Naive thymus-derived CD4-positive, alpha-beta T cell (primary cell): ENCODE data around the gene CYP4A11. TPM values are rescaled to one million over a fixed set of nuclear protein-coding genes. Genes with fewer than 3 reads are reported as not detected.
"Not testable (repeated sequence)": the region's sequence is repeated elsewhere in the genome, so short reads cannot be mapped to it uniquely, and the experiment has no call there.

Experiments used
- ATAC-seq: fragments of 150-1000 bp; cut with Tn5 transposase; 2 replicates; pipeline ENCODE4 v1.10.0; 2021; ENCODE audit warnings: mild to moderate bottlenecking, moderate library complexity
- CTCF ChIA-PET: fragments of 350-600 bp; sonication (Branson Sonifier 250); formaldehyde crosslinking; loops from one replicate; lab custom pipeline; 2021; ENCODE audit warnings: antibody characterized with exemption; lab: Charles Lee
- POLR2A ChIA-PET: fragments of 350-600 bp; sonication (Branson Sonifier 250); formaldehyde crosslinking; loops from one replicate; lab custom pipeline; 2021; ENCODE audit warnings: antibody characterized with exemption, inconsistent platforms; lab: Charles Lee
- DNase-seq, 9 donors: peaks; one replicate each; pipeline versions ENCODE4 v3.0.0 to v3.0.0-alpha.2; 2020 to 2022; ENCODE audit warnings: mixed read lengths in 1 of 9
- H3K27ac ChIP-seq: one replicate; pipeline ENCODE4 v1.7.0; 2013; ENCODE audit warnings: mild to moderate bottlenecking, low read depth, low read length, moderate library complexity
- H3K27me3 ChIP-seq, 2 donors: one replicate each; pipeline ENCODE4 v1.7.0; 2013; ENCODE audit warnings: low read length in 2 of 2, mild to moderate bottlenecking in 2 of 2, moderate library complexity in 2 of 2; ENCODE audit not compliant: control insufficient read depth in 2 of 2, insufficient read depth in 2 of 2
- H3K36me3 ChIP-seq, 3 experiments: 1 replicate in 2 of 3; 2 replicates in 1 of 3; pipeline ENCODE4 v1.7.0; 2013; ENCODE audit warnings: low read length in 3 of 3, mild to moderate bottlenecking in 3 of 3, moderate library complexity in 1 of 3; ENCODE audit not compliant: insufficient read depth in 3 of 3, control insufficient read depth in 2 of 3
- H3K4me1 ChIP-seq, 2 donors: one replicate each; pipeline ENCODE4 v1.7.0; 2013; ENCODE audit warnings: low read length in 2 of 2, mild to moderate bottlenecking in 2 of 2, moderate library complexity in 1 of 2; ENCODE audit not compliant: control insufficient read depth in 2 of 2, insufficient read depth in 2 of 2
- H3K4me3 ChIP-seq: 2 replicates; pipeline ENCODE4 v1.7.0; 2013; ENCODE audit warnings: mild to moderate bottlenecking, low read length
- H3K9me3 ChIP-seq, 3 experiments: 1 replicate in 2 of 3; 2 replicates in 1 of 3; pipeline ENCODE4 v1.7.0; 2013; ENCODE audit warnings: low read length in 3 of 3; ENCODE audit not compliant: control insufficient read depth in 2 of 3
- H3K27ac Mint-ChIP-seq, 9 donors: one replicate each; pipeline ENCODE4 v1.8.0; 2020 to 2022; ENCODE audit warnings: mixed read lengths in 9 of 9, mild to moderate bottlenecking in 8 of 9, moderate library complexity in 5 of 9, inconsistent platforms in 2 of 9
- H3K27me3 Mint-ChIP-seq, 5 donors: one replicate each; pipeline ENCODE4 v1.8.0; 2021 to 2022; ENCODE audit warnings: mixed read lengths in 5 of 5, mild to moderate bottlenecking in 1 of 5
- H3K36me3 Mint-ChIP-seq, 5 donors: one replicate each; pipeline ENCODE4 v1.8.0; 2020 to 2022; ENCODE audit warnings: mixed read lengths in 5 of 5, mild to moderate bottlenecking in 3 of 5, inconsistent platforms in 1 of 5
- H3K4me1 Mint-ChIP-seq, 7 donors: one replicate each; pipeline ENCODE4 v1.8.0; 2020 to 2022; ENCODE audit warnings: mixed read lengths in 7 of 7, mild to moderate bottlenecking in 3 of 7, inconsistent platforms in 1 of 7
- H3K4me3 Mint-ChIP-seq, 10 donors: one replicate each; pipeline ENCODE4 v1.8.0; 2020 to 2022; ENCODE audit warnings: mild to moderate bottlenecking in 10 of 10, mixed read lengths in 10 of 10, moderate library complexity in 6 of 10, inconsistent platforms in 2 of 10
- H3K9me3 Mint-ChIP-seq, 11 donors: one replicate each; pipeline ENCODE4 v1.8.0; 2020 to 2022; ENCODE audit warnings: mixed read lengths in 11 of 11, mild to moderate bottlenecking in 4 of 11, inconsistent platforms in 1 of 11, moderate library complexity in 1 of 11
- intact Hi-C, 2 donors: fragments of 100-400 bp; cut with micrococcal nuclease; formaldehyde crosslinking; loops; one replicate each; pipeline ENCODE4 v1.15.1; 2023
- polyA plus RNA-seq, 2 donors: library from polyadenylated mRNA; unstranded; fragments of 300-500 nt; fragmentation: Illumina TruSeq; gene quantifications; one replicate each; pipeline ENCODE4 v1.2.3, GENCODE V29; 2021
- total RNA-seq, 6 experiments: library from RNA in 5 of 6; stranded (reverse) in 5 of 6; gene quantifications; 1 replicate in 5 of 6; 2 replicates in 1 of 6; pipeline ENCODE4 v1.2.3 and lab custom pipeline; 2021 to 2026

Gene CYP4A11
- total and polyA plus RNA-seq, 7 experiments from 2014 or later, result not detected

DNA sequence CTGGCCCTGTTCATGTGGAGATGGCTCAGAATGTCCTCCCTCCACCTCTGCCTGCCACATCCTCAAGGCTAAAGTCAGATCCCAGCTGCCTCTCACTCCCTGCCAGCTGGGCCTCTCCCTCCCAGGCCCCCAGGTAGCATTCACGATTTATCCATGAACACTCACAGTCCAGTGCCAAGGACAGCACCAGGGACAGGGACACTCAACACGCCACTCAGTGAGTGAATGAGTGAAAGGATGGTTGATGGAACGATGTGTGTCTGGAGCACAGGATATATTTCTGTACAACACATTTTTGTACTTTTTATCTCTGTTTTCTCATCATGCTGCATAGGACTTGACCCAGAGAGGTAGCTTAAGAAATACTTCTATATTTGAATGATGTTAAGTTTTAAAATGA is 10.1 kb downstream of the CYP4A11 start:
- Histone ChIP-seq H3K27ac (no peak overlapping the region), H3K4me3 (no peak overlapping the region), H3K4me1 (no peaks in the 10 kb centered on the region), H3K9me3 (no peaks in the 10 kb centered on the region), H3K36me3 (no peaks in the 10 kb centered on the region), H3K27me3 (no peaks in the 10 kb centered on the region)
- intact Hi-C loops, result no loop called here
- H3K36me3 Mint-ChIP-seq, result no peaks in the 10 kb centered on the region
- DNase-seq (no peak), ATAC-seq (no peak)
- H3K27ac Mint-ChIP-seq, result no peak overlapping the region
- ChIA-PET CTCF (no interaction called here), POLR2A (no interaction called here)
- H3K4me3 Mint-ChIP-seq, result no peak overlapping the region
- peaks cover 0 to 38% (median 33%) of the 10 kb centered on the region in 5 donors for H3K27me3 Mint-ChIP-seq
- peaks cover 0 to 4% (median 0%) of the 10 kb centered on the region in 11 donors for H3K9me3 Mint-ChIP-seq
- no peaks in the 10 kb centered on the region for H3K4me1 Mint-ChIP-seq

DNA sequence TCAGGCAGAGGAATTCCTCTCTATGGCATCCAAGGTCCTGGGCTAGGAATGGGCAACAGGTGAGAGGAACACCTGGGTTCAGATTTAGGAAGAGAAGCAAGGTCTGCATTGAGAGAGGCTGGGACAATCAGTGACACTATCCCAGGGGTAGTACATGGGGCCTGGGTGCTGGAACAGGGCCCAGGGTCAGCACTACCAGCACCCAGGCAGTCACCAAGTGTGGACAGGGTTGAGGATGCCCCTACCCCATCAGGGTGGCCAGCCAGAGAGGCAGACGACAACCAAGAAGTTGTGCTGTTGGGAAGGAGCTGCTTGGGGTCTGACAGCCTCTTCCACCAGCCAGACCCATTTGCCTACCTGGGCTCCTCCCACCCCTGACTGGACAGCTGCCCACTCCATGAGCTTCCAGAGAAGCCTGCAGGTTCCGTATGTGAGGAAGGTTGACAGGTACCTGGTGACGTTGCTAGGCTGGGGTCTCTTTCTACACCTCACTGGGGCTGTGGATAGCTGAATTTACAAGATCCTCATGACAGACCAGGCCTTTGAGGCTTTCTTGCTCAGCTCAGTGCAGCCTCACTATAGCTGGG is 13.9 kb downstream of the CYP4A11 start:
- POLR2A ChIA-PET, result no interaction called here
- H3K4me1 ChIP-seq, result no peaks in the 10 kb centered on the region
- H3K9me3 ChIP-seq, result no peaks in the 10 kb centered on the region
- H3K9me3 Mint-ChIP-seq, result peaks cover 0 to 30% (median 11%) of the 10 kb centered on the region in 11 donors
- H3K4me1 Mint-ChIP-seq, result no peaks in the 10 kb centered on the region
- H3K36me3 Mint-ChIP-seq, result peaks cover 0 to 6% (median 3%) of the 10 kb centered on the region in 5 donors
- H3K4me3 Mint-ChIP-seq, result no peak overlapping the region
- no peak overlapping the region for H3K27ac Mint-ChIP-seq
- H3K36me3 ChIP-seq, result no peaks in the 10 kb centered on the region
- no peak overlapping the region for H3K4me3 ChIP-seq
- ATAC-seq (no peak), DNase-seq (no peak)
- no peak overlapping the region for H3K27ac ChIP-seq
- CTCF ChIA-PET, result no interaction called here
- intact Hi-C loops, result loop anchor here in 1 of 2 donors (5.0 kb wide), 1 partner anchor 220 kb away; no protein-coding TSS in a partner anchor
- H3K27me3 ChIP-seq, result no peaks in the 10 kb centered on the region
- H3K27me3 Mint-ChIP-seq, result peaks cover 10 to 65% (median 47%) of the 10 kb centered on the region in 5 donors

DNA sequence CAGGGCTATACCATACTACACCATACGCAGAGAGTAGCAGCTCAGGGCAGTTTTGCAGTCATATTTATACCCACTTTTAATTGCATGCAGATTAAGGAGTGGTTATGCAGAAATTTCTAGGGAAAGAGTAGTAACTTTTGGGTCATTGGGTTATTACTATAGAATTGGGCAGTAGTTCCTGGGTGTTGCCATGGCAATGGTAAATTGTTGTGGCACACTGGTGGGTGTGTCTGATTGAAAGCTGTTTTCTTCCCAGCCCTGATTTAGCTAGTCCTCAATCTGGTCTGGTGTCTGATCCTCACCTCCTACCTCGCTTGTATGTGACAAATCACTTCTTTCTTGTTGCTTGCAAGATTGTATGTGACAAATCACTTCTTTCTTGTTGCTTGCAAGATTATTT is 30.5 kb downstream of the CYP4A11 start:
- Mint-ChIP-seq H3K27ac (no peak overlapping the region), H3K27me3 (peaks cover 0 to 24% (median 12%) of the 10 kb centered on the region in 5 donors), H3K4me3 (no peak overlapping the region), H3K9me3 (peaks cover 0 to 39% (median 14%) of the 10 kb centered on the region in 11 donors), H3K4me1 (no peaks in the 10 kb centered on the region), H3K36me3 (no peaks in the 10 kb centered on the region)
- ChIA-PET CTCF (no interaction called here), POLR2A (no interaction called here)
- DNase-seq, result no peak
- Histone ChIP-seq H3K4me1 (no peaks in the 10 kb centered on the region), H3K9me3 (peaks cover 0 to 4% (median 0%) of the 10 kb centered on the region in 3 experiments), H3K27ac (no peak overlapping the region), H3K27me3 (no peaks in the 10 kb centered on the region), H3K36me3 (no peaks in the 10 kb centered on the region), H3K4me3 (no peak overlapping the region)
- intact Hi-C loops, result no loop called here
- ATAC-seq, result no peak

DNA sequence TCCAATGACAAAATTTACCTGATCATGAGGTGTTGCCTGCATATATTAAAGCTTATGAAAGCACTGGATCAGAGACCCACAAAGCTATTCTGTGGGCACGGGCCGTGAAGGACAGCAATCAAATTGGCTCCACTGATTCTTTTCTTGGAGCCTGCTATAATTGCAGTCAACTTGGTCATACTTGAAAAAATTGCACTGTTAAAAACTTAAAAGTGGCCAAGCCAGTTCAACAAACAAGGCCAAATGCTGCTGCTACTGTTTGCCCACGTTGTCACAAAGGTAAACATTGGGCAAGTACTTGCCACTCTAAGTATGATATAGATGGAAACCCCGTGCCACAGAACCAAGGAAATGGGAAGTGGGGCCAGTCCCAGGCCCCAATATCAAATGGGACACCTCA is 37.8 kb downstream of the CYP4A11 start:
- H3K4me3 Mint-ChIP-seq, result no peak overlapping the region
- Histone ChIP-seq H3K27me3 (no peaks in the 10 kb centered on the region), H3K4me1 (no peaks in the 10 kb centered on the region), H3K27ac (no peak overlapping the region), H3K36me3 (no peaks in the 10 kb centered on the region), H3K9me3 (peaks cover 0 to 2% (median 0%) of the 10 kb centered on the region in 3 experiments), H3K4me3 (no peak overlapping the region)
- H3K4me1 Mint-ChIP-seq, result no peaks in the 10 kb centered on the region
- POLR2A ChIA-PET, result no interaction called here
- intact Hi-C loops, result no loop called here
- no peak for ATAC-seq
- peaks cover 0 to 50% (median 39%) of the 10 kb centered on the region in 5 donors for H3K27me3 Mint-ChIP-seq
- peaks cover 0 to 8% (median 0%) of the 10 kb centered on the region in 5 donors for H3K36me3 Mint-ChIP-seq
- CTCF ChIA-PET, result no interaction called here
- DNase-seq, result no peak
- H3K27ac Mint-ChIP-seq, result no peak overlapping the region
- peaks cover 0 to 51% (median 19%) of the 10 kb centered on the region in 11 donors for H3K9me3 Mint-ChIP-seq

DNA sequence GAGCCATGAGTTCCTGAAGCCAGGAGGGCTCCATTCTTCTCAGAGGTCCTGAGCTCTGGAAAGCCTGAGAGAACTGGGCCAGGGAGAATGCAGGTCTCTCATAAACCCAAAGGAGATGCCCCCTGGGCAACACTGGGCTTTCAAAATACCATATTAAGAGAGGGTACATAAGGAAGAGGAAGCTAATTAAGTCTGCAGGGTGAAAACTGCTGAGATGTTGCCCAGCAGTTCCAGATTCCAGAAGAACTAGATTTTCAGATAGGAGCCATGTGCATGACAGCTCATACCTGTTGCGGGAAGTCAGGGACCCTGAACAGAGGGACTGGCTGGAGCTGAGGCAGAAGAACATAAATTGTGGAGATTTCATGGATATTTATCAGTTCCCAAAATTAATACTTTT is 40.9 kb downstream of the CYP4A11 start:
- Histone ChIP-seq H3K27ac (no peak overlapping the region), H3K36me3 (no peaks in the 10 kb centered on the region), H3K27me3 (no peaks in the 10 kb centered on the region), H3K4me1 (no peaks in the 10 kb centered on the region), H3K9me3 (no peaks in the 10 kb centered on the region), H3K4me3 (no peak overlapping the region)
- H3K27ac Mint-ChIP-seq, result no peak overlapping the region
- intact Hi-C loops, result no loop called here
- DNase-seq, result no peak
- H3K27me3 Mint-ChIP-seq, result peaks cover 0 to 43% (median 39%) of the 10 kb centered on the region in 5 donors
- peaks cover 0 to 24% (median 11%) of the 10 kb centered on the region in 11 donors for H3K9me3 Mint-ChIP-seq
- CTCF ChIA-PET, result no interaction called here
- POLR2A ChIA-PET, result no interaction called here
- peaks cover 0 to 8% (median 0%) of the 10 kb centered on the region in 5 donors for H3K36me3 Mint-ChIP-seq
- no peaks in the 10 kb centered on the region for H3K4me1 Mint-ChIP-seq
- ATAC-seq, result no peak
- no peak overlapping the region for H3K4me3 Mint-ChIP-seq

DNA sequence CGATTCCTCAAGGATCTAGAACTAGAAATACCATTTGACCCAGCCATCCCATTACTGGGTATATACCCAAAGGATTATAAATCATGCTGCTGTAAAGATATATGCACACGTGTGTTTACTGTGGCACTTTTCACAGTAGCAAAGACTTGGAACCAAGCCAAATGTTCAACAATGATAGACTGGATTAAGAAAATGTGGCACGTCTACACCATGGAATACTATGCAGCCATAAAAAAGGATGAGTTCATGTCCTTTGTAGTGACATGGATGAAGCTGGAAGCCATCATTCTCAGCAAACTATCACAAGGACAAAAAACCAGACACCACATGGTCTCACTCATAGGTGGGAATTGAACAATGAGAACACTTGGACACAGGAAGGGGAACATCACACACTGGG is 59.6 kb downstream of the CYP4A11 start:
- DNase-seq, H3K36me3 Mint-ChIP-seq, H3K4me1 Mint-ChIP-seq, H3K9me3 Mint-ChIP-seq, H3K27ac ChIP-seq, H3K27me3 ChIP-seq, H3K27ac Mint-ChIP-seq, H3K4me1 ChIP-seq, H3K9me3 ChIP-seq, H3K4me3 ChIP-seq, POLR2A ChIA-PET, H3K4me3 Mint-ChIP-seq, CTCF ChIA-PET, H3K36me3 ChIP-seq, ATAC-seq, intact Hi-C loops: not testable (repeated sequence)
- peaks cover 0 to 15% (median 13%) of the 10 kb centered on the region in 5 donors for H3K27me3 Mint-ChIP-seq
